NCI-H1436 (cell line): Measurements from ENCODE around the gene MRPL12.

Source experiments
- DNase-seq: peaks from one replicate; lab custom pipeline; 2025; lab: John Stamatoyannopoulos, UW

MRPL12 gene

GRCh38 chr17:81682565-81683207, 20.5 kb upstream of the MRPL12 start:
- no peak for DNase-seq

GRCh38 chr17:81683208-81683583, 20.0 kb upstream of the MRPL12 start:
- no peak for DNase-seq

DNA sequence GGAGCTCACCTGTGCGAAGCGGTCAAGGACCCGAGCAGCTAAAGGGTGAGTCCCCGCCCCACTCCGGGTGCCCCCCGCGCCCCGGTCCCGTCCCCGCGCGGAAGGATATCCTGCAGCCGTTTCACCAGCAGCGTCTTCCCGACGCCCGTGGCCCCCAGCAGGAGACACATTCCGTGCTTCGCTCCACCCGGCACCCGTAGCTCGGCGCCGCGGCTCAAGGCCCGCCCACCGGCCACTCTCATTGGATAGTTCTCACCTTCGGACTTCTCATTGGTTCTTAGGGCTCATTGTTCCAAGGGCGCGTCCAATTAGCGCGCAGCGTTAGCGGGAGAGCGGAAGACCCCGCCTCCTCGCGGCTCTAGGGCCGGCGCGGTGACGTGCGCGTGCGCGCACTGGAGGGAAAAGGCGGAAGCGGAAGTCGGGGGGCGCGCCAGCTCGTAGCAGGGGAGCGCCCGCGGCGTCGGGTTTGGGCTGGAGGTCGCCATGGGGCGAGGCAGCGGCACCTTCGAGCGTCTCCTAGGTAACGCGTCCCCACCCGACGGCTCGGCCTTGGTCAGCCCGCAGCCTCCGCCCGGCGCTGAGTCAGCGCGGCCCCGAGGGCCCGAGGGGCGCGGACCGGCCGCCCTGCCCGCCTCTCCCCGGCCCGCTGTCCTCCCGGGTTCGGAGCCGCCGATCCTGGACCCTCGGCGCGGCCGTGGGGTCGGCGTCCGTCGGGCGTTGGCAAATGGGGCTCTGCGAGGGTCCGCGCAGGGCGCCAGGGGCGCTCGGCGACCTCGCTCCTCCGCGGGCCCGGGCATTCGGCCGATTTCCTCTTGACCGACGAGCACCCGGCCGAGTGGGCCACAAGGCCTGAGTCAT, 19.4 kb upstream of the MRPL12 start, which contains the start of the genes ARL16 and HGS:
Gene ARL16 (minus strand): TSS at position 214 of the 858 bp plus-strand sequence. CDS start 44 bp downstream, at position 170.
Gene HGS (plus strand): TSS at position 428 of the 858 bp plus-strand sequence. CDS start 56 bp downstream, at position 484.
- peak; percentile 100 for DNase-seq

DNA sequence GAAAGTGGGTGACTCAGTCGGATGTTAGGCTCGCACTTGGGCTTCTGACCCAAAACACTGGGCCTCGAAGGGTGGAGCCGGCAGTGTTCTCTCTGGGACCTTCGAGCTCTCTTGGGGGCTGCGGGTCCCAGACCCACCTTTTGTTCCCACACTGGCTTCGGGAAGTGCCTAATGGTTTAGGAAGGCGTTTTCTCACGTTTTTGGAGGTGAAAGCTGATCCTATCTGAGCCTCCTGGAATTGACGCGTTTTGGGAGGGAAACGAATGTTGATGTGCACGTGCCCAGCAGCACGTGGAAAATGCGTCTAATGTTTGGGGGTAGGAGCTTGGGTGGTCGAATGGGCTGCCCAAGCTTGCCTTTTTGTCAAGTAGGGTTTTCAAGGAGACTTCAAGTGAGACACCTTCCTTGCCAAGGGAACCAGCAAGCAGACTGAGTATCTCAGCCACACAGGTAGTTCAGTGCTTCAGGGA, 18.7 kb upstream of the MRPL12 start:
- DNase-seq, result no peak

- peak; percentile 26 for DNase-seq
These were observed 18.1 kb upstream of the MRPL12 start for GRCh38 chr17:81685108-81685507.

DNA sequence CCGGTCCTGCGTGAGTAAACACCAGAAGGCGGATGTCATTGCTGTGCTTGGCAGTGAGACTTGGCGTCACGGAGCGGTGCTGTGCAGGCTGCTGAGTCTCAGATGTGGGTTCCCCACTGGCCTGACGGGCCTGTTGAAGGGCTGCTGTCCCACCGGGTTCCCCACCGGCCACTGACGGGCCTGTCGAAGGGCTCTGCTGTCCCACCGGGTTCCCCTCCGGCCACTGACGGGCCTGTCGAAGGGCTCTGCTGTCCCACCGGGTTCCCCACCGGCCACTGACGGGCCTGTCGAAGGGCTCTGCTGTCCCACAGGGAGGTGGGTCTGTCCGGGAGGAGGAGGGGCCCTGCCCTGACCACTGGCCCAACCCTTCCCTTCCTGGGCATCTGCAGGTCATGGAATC, 16.6 kb upstream of the MRPL12 start:
- no peak for DNase-seq

DNA sequence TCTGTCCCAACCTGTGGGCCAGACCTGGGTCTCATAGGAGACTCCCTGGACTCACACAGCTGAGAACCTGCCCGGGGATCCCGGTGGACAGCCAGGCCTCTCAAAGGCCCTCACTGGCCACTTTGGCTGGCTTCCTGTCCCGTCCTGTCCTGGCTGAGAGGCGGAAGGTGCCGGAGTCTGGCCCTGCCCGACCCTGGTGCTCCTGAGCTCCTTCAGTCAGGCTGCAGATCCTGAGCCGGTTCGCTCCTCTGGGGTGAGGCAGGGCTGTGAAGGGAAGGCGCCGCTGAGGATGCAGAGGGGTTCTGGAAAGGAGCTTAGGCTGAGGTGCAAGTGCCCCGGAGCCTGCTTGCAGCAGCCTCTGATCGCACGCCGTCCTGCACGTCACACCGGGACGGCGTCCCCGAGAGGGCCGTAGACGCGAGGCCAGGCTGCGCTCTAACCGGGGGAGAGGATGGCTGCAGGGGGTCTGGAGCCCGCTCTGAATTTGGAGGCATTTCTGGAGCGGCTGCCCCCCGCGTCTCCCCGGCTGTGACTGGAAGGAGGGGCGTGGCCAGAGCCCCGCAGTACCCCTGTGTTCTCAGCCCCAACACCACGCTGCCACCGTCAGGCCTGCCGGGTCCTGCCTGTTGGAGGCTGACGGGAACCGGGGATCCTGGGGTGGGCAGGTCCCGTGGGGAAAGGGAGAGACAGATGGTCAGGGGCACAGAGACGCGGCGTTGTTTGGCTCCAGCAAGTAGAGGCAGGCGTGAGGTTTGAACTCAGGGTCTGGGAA, 15.2 kb upstream of the MRPL12 start:
- no peak for DNase-seq

GRCh38 chr17:81688616-81689015, 14.6 kb upstream of the MRPL12 start:
- no peak for DNase-seq

DNA sequence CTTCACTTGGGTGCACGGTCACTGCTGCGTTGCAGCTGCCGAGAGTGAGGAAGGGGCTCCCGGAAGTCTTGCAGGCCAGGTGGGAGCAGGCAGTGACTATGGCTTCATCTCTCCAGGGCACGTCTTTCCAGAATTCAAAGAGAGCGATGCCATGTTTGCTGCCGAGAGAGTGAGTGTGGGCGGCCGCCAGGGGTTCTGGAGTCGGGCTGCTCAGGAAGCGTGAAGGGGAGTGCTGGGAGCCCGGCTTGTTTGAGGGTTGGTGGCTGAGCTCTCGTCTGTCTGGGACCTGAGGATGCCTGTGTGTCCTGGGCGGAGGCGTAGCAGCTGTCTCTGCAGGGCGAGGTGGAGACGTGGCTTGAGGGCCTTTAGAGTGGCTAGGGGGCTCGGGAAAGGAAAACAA, 13.1 kb upstream of the MRPL12 start:
- no peak for DNase-seq

DNA sequence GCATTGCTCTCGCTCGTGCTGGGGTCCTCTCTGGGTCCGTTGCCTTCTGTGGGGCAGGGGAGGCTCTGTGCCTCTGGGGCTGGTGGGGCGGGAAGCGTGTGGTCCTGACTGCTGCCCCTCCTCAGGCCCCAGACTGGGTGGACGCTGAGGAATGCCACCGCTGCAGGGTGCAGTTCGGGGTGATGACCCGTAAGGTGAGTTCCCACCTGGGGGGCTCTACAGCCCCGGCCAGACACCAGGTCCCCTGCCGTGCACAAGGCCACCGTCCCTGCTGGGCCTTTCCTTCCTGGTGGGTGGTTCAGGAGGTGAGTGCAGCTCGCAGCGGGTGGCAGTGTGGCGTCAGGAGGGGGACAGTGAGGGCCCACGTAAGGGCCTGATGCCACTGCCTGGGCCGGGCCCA, 12.6 kb upstream of the MRPL12 start:
- no peak for DNase-seq

DNA sequence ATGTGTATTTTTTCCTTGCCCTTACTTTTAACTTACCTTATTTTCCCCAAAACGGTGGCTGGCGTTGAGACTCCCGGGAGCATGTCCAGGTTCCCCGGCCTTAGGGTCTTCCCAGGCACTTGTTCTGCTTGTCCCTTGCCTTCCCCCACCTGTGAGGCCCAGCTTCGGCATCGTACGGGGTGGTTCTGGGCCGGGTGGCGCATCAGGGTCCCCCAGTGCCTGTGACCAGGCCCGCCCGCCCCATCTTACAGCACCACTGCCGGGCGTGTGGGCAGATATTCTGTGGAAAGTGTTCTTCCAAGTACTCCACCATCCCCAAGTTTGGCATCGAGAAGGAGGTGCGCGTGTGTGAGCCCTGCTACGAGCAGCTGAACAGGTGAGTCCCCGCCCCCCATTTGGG, 12.0 kb upstream of the MRPL12 start:
- DNase-seq, result no peak

DNA sequence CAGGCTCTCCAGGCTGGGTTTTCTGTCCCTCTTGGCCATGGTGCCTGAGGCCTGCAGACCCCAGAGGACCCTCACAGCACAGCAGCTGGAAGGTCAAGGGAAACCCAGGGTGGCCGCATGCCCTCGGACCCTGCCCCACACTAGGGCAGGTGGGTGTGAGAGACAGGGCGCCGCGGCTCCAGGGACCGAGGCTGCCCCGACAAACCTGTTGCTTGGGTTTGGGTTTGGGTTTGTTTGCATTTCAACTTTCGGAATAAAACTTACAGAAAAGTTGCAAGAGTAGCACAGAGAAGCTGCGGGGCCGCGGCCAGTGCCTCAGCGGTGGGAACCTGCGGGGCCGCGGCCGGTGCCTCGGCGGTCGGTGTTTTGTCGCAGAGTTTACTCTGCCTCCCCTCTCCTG, 11.6 kb upstream of the MRPL12 start:
- DNase-seq, result no peak

DNA sequence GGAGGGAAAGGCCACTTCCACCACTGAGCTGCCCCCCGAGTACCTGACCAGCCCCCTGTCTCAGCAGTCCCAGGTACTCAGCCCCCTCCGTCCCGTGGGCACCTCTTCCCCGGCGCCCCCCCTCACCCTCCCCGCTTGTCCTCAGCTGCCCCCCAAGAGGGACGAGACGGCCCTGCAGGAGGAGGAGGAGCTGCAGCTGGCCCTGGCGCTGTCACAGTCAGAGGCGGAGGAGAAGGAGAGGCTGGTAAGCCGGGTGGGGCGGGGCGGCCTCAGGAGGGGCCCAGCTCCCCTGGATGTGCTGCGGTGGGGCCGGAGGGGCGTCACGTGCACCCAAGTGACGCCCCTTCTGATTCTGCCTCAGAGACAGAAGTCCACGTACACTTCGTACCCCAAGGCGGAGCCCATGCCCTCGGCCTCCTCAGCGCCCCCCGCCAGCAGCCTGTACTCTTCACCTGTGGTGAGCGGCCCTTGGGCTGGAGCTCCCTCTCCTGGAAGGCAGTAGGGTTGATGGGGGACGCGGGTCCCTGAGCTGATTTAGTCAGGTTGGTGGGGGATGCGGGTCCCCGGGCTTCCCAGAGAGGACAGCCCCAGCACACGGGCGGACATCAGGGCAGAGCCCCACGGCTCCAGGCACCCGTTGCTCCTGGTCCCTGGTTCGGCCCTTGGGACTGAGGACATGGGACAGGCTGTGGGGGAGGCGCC, 9.5 kb upstream of the MRPL12 start:
- DNase-seq, result no peak

DNA sequence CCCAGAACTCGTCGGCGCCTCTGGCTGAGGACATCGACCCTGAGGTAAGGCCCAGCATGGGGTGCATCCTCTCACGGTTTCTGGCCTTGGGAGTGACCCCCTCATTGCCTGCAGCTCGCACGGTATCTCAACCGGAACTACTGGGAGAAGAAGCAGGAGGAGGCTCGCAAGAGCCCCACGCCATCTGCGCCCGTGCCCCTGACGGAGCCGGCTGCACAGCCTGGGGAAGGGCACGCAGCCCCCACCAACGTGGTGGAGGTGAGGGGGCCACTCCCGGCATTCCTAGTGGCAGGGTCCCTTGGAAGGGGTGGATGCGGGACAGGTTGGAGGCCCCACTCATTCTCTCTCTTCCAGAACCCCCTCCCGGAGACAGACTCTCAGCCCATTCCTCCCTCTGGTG, 8.4 kb upstream of the MRPL12 start:
- DNase-seq, result no peak

DNA sequence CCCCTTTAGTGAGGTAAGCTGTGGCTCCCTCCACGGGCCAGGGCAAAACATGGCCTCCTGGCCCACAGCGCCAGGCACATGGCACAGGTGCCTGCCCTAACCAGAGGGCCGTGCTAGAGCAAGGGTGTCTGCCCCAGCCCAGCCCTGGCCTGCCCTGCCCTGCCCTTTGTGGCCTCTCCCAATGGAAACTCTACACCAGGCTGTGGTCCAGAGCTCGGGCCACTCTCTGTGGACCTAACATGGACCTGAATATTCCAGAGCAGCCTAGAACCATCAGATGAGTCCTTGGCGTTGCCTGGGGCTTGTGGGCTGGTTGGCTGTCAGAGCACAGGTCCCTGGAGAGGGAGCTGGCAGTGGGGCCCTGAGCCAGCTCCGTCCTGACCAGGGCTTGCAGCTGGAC, 8.0 kb upstream of the MRPL12 start:
- no peak for DNase-seq

DNA sequence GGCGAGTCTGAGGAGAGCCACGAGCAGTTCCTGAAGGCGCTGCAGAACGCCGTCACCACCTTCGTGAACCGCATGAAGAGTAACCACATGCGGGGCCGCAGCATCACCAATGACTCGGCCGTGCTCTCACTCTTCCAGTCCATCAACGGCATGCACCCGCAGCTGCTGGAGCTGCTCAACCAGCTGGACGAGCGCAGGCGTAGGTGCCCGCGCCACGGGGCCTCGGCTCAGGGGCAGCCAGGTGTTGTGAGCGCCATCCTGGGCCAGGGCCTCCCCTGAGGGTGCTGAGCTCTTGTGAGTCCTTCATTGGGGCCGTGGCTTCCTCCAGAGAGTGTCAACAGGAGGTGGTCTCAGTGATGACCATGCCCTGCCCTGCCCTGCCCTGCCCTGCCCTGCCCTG, 7.4 kb upstream of the MRPL12 start:
- DNase-seq, result no peak

DNA sequence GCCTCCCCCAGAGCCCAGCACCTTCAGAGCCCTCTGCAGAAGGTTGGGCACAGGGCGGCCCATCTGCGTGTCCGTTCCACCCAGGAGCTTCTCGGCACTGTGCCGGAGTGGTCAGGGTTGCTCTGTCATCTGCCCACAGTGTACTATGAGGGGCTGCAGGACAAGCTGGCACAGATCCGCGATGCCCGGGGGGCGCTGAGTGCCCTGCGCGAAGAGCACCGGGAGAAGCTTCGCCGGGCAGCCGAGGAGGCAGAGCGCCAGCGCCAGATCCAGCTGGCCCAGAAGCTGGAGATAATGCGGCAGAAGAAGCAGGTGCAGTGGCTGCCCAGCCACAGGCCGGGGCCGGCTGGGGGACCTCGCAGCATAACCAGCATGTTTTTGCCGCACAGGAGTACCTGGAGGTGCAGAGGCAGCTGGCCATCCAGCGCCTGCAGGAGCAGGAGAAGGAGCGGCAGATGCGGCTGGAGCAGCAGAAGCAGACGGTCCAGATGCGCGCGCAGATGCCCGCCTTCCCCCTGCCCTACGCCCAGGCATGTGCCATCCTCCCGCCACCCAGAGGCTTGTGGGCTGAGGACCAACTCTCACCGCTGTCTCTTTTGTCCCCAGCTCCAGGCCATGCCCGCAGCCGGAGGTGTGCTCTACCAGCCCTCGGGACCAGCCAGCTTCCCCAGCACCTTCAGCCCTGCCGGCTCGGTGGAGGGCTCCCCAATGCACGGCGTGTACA, 6.8 kb upstream of the MRPL12 start:
- no peak for DNase-seq

- DNase-seq, result no peak
These were observed 5.7 kb upstream of the MRPL12 start for GRCh38 chr17:81697261-81698044.

DNA sequence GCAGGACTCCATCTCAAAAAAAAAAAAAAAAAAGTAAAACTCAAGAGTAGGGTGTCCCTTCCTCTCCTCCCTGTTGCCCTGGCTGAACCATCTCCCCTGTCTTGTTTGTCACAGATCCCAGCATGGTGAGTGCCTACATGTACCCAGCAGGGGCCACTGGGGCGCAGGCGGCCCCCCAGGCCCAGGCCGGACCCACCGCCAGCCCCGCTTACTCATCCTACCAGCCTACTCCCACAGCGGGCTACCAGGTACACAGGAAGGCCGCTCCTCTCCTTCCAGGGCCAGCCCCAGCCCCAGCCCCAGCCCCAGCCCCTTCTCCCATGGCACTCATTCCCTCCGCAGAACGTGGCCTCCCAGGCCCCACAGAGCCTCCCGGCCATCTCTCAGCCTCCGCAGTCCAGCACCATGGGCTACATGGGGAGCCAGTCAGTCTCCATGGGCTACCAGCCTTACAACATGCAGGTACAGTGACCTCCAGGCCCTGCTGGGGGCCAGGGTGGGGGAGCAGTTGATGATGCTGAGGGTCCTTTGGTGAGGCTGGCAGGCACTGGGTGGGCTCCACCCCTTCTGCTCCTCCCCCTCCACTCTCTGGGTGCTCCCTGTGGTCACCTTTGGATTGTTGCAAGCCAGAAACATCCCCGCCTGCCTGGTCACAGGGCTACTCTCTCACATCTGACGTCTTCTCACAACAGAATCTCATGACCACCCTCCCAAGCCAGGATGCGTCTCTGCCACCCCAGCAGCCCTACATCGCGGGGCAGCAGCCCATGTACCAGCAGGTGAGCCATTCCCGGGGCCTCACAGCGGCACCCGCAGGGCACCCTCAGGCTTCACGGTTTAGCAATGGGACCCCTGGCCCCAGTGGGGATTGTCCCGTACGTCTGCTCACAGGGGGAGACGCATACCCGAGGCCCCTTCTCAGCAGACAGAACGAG, 2.5 kb upstream of the MRPL12 start:
- DNase-seq, result no peak
